ENCODE measurements around the gene CDKN1B.
"Not testable (repeated sequence)": the region's sequence is repeated elsewhere in the genome, so short reads cannot be mapped to it uniquely, and the experiment has no call there.

CDKN1B gene

GRCh38 chr12:12724421-12725085, 7.4 kb downstream of the CDKN1B start:
- DNase-seq (ENCODE audit: low spot score) = peak; percentile 40

GRCh38 chr12:12725086-12725955, 8.2 kb downstream of the CDKN1B start:
- peak; percentile 91 for DNase-seq (ENCODE audit: low spot score)

- peak; percentile 39 for DNase-seq (ENCODE audit: low spot score)
Measured at GRCh38 chr12:12725956-12726554, 8.9 kb downstream of the CDKN1B start.

- peak; percentile 55 for DNase-seq (ENCODE audit: low spot score)
Measured at GRCh38 chr12:12726555-12727093, 9.5 kb downstream of the CDKN1B start.

- no peak for DNase-seq (ENCODE audit: low spot score)
Measured at GRCh38 chr12:12731178-12731577, 14.0 kb downstream of the CDKN1B start.

GRCh38 chr12:12731785-12732184, 14.6 kb downstream of the CDKN1B start:
- DNase-seq (ENCODE audit: low spot score) = no peak

- DNase-seq (ENCODE audit: low spot score) = no peak
Measured at GRCh38 chr12:12733118-12733517, 15.9 kb downstream of the CDKN1B start.

- DNase-seq (ENCODE audit: low spot score) = no peak
Measured at GRCh38 chr12:12734054-12734453, 16.9 kb downstream of the CDKN1B start.

GRCh38 chr12:12734561-12735071, 17.4 kb downstream of the CDKN1B start:
- DNase-seq (ENCODE audit: low spot score) = no peak

GRCh38 chr12:12735301-12735700, 18.1 kb downstream of the CDKN1B start:
- DNase-seq (ENCODE audit: low spot score) = no peak

- peak; percentile 80 for DNase-seq (ENCODE audit: low spot score)
Measured at GRCh38 chr12:12736759-12737676, 19.9 kb downstream of the CDKN1B start.

GRCh38 chr12:12738152-12738551, 21.0 kb downstream of the CDKN1B start:
- DNase-seq (ENCODE audit: low spot score) = not testable (repeated sequence)

- DNase-seq (ENCODE audit: low spot score) = peak; percentile 38
Measured at GRCh38 chr12:12741660-12742059, 24.5 kb downstream of the CDKN1B start.

- DNase-seq (ENCODE audit: low spot score) = no peak
Measured at GRCh38 chr12:12744546-12745305, 27.6 kb downstream of the CDKN1B start.

- no peak for DNase-seq (ENCODE audit: low spot score)
Measured at GRCh38 chr12:12745576-12746211, 28.5 kb downstream of the CDKN1B start.

- DNase-seq (ENCODE audit: low spot score) = no peak
Measured at GRCh38 chr12:12747278-12747677, 30.1 kb downstream of the CDKN1B start.

GRCh38 chr12:12748044-12748443, 30.9 kb downstream of the CDKN1B start:
- DNase-seq (ENCODE audit: low spot score) = no peak

- no peak for DNase-seq (ENCODE audit: low spot score)
Measured at GRCh38 chr12:12749433-12749832, 32.3 kb downstream of the CDKN1B start.

GRCh38 chr12:12755923-12756322, 38.8 kb downstream of the CDKN1B start:
- no peak for DNase-seq (ENCODE audit: low spot score)

- no peak for DNase-seq (ENCODE audit: low spot score)
Measured at GRCh38 chr12:12757121-12757520, 40.0 kb downstream of the CDKN1B start.
